HEK293T (cell line): ENCODE measurements around the gene SLC34A1.

Source experiments
- FOXA1 ChIP-seq: fragments of 450-650 bp; IDR thresholded peaks from 2 replicates; pipeline ENCODE4 v1.6.1; 2016; ENCODE audit warnings: mild to moderate bottlenecking
- FOXK2 ChIP-seq: fragments of 450-650 bp; IDR thresholded peaks from 2 replicates; pipeline ENCODE4 v1.6.1; 2016; ENCODE audit warnings: mild to moderate bottlenecking
- FOXM1 ChIP-seq: fragments of 450-650 bp; IDR thresholded peaks from 2 replicates; pipeline ENCODE4 v1.6.1; 2017; ENCODE audit warnings: mild to moderate bottlenecking, borderline replicate concordance
- LEF1 ChIP-seq: fragments of 450-650 bp; IDR thresholded peaks from 2 replicates; pipeline ENCODE4 v1.6.1; 2017; ENCODE audit warnings: mild to moderate bottlenecking, borderline replicate concordance
- NFRKB ChIP-seq: fragments of 450-650 bp; IDR thresholded peaks from 2 replicates; pipeline ENCODE4 v1.6.1; 2016; ENCODE audit warnings: mild to moderate bottlenecking, moderate library complexity
- SP1 ChIP-seq: fragments of 450-650 bp; IDR thresholded peaks from 2 replicates; pipeline ENCODE4 v1.6.1; 2017
- TARDBP ChIP-seq: fragments of 450-650 bp; IDR thresholded peaks from 2 replicates; pipeline ENCODE4 v1.6.1; 2016

- no peak for TF ChIP-seq FOXM1
- no peak for TF ChIP-seq SP1
- no peak for TF ChIP-seq LEF1
- no peak for TF ChIP-seq FOXA1
- no peak for TF ChIP-seq TARDBP
- TF ChIP-seq NFRKB: no peak
- TF ChIP-seq FOXK2: no peak
Observed at GRCh38 chr5:177392765-177393164, 8.5 kb downstream of the SLC34A1 start.
